HG02798 (cell line): ENCODE results near the gene POLR1D.
"Not testable (repeated sequence)": the region's sequence is repeated elsewhere in the genome, so short reads cannot be mapped to it uniquely, and the experiment has no call there.

ENCODE experiments used
- ATAC-seq: cut with Tn5 transposase; IDR thresholded peaks from one replicate; pipeline ENCODE4 v1.9.1; 2021; ENCODE audit warnings: mild to moderate bottlenecking; ENCODE audit not compliant: unreplicated experiment, poor library complexity

Gene POLR1D

DNA sequence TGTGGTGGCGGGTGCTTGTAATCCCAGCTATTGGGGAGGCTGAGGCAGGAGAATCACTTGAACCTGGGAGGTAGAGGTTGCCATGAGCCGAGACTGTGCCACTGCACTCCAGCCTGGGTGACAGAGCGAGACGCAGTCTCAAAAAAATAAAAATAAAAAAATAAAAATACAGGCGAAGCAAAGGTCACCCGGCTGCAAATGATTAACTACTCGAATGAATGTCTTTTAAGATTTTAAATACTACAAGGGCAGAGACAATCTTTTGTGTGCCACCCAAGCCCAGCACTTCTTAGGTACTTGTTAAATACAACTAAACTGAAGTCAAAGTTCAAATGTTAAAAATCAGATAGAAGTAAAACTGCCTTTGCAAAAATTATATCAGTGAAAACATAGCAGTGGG is 8.1 kb upstream of the POLR1D start:
- ATAC-seq: no peak

DNA sequence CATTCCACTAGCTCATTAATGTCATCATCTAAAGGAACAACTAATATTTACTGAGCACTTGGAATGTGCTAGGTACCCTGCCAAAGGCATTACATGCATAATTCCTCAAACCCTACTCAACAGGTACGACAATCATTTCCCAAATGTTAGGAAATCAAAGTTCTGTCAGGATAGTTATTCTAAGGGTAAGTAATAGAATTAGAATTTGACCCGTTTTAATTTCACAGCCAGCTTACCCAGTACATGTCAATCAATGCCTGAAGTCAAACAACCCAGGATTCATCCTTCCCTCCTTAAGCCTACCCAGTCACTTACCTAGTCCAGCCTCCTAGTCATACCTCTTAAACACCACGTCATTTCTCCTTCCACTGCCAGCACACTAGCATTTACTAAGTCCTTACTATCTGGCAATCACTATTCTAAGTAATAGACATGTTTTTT is 3.8 kb upstream of the POLR1D start:
- ATAC-seq: no peak

DNA sequence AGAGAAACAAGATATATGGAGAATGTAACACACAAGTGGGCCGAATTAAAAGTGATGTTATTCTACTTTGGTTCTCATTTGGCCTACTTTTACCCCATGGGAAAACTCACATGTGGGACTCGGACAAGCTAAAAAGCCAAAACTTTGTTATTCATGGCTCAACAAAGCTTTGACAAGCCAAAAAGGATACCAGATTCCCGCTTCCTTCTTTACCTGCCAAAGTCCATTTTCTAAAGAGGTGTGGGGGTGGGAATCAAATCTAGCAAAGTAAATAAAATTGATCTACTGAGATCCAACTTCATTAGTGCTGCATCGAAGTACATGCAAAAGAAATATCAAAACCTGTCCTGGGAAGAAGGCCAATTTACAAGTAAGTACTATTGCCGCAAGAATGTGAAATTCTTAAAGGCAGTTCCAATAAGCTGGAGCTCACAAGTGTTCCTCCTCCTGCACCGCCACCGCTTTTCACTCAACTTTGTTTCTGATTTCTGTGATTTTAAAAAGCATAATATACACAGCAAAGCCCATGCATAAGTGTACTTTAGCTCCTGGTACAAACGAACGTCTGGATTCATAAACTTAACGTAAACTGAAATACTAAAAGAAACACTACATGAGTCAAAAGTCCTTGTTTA is 2.5 kb upstream of the POLR1D start:
- ATAC-seq: no peak

DNA sequence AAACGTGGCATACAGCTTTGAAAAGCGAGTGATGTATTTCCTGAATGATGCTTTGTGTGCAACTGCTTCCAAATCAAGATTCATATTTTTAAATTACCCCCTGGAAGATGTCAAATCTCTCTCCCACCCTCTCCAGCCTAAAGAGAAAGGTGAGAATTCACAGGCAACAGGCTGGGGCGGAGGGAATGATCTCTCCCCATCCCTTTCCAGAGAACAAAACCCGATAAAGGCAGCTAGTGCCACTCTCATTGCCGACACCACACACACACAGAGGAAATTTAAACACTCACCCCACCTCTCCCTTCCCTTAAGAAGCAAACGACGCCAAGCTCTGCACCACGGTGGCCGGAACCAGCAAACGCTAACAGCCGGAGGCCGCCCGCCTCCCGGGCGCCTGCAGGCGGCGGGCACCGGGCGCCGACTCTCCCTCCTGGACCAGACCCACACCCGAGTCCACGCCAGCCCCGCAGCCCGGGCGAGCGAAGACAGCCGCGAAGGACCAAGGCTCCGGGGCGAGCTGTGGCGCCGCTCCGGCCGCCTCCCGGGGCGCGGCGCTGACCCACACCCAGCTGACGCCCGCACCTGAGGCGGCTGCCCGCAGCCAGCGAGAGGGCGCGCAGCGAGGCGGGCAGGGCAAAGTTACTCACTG is 1.8 kb upstream of the POLR1D start:
- peak; percentile 28 for ATAC-seq

DNA sequence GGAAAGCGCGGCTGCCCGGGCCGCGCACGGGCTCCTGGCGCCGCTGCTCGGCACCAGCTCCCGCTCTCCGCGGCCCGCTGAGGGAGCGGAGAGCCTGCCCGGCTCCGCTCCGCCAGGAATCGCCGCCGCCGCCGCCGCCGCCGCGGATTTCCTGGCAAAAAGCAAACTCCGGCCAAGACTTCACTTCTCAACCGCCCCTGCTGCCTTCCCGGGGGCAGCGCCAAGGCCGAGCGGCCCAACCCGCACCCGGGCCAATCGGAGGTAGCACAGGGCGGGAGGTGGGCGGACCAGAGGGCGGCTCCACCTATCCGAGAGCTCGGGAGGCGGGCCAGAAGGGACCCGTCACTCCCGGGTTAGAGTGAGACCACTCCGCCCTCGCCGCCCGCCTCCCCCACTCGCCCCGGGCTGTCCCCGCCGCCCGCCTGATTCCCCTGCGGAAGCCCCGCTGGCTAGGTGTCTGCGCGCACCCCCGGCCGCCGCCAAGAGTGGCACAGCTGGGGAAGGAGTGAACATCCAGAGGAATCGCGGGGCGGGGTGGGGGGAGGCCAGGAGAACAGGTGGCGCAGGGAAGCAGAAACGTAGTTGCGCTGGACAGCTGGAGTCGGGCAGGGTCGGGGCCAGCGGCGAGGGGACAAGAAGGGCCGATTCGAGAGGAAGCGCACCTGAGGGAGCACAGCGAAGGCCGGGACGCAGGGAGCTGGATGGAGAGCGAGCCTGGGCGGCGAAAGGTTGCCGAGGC is 1.1 kb upstream of the POLR1D start, which contains the start of gene LNX2:
LNX2 (minus strand) TSS at position 153 of the 739 bp plus-strand sequence. CDS start 38,826 bp downstream, outside the sequence.
- ATAC-seq: peak; percentile 90

DNA sequence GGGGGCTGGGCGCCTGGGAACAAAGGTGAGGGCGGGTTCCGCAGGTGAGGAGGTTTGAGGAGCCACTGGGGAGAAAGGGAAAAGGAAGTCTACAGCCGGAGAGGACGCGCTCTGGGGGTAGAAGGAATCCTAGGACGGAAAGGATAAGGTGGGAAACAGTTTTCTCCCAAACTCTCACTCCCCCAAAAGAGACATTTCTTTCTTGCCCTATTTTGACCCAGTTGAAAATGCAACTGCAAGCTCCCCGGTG is 651 bp upstream of the POLR1D start:
- ATAC-seq: no peak

DNA sequence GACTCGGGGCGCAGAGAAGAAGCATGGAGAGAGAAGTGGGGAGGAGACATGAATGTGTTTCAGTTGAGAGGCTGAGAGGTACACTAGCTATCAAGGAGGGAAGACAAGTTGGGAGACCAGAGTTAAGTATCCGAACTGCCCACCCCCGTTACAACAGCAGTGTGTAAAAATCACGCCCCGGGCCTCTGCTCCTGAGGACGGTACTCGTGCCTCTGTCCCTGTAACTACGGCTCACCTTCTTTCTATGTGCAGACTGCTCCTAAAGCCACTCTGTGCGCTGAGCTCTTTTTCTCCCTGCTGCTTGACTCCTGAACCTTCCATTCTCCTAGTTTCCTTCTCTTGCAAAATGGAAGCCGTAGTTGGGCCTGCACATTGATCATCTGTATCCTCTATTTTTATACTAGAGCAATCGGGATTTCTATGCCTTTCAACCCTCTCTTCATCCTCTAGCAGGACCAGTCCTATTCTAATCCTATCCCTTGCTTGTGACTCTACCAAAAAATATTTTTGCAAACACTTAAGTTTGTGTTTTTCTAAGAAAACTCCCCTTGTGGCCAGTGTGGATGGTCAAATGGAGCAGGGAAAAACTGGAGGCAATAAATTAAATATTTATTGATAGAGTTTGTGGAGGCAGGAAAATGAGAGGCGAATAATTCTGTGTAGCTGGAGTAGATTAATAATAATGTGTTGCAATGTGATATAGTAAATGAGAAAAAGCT is 569 bp downstream of the POLR1D start:
- no peak for ATAC-seq

DNA sequence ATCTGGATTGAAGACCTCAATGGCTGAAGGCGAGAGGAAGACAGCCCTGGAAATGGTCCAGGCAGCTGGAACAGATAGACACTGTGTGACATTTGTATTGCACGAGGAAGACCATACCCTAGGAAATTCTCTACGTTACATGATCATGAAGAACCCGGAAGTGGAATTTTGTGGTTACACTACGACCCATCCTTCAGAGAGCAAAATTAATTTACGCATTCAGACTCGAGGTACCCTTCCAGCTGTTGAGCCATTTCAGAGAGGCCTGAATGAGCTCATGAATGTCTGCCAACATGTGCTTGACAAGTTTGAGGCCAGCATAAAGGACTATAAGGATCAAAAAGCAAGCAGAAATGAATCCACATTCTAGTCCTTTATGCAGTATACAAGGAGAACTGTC is 1.2 kb downstream of the POLR1D start:
- no peak for ATAC-seq

DNA sequence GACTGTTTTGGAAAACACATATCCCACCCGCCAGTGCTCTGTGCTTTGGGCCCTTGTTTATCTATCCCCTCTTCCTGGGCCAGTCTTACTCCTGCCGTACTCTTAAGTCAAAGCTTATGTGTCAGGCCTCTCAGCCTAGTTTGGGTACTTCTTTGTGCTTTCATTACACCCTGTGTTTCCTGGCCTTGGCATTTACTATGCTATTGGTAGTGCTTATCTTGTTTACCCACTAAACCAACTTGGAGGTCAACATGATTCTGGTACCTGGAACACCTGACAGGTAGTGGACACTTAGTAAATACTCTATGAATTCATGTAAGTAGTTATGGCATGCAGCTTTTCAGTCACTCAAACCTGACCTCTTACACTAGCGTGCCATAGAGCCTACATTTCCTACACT is 2.4 kb downstream of the POLR1D start:
- ATAC-seq: no peak

DNA sequence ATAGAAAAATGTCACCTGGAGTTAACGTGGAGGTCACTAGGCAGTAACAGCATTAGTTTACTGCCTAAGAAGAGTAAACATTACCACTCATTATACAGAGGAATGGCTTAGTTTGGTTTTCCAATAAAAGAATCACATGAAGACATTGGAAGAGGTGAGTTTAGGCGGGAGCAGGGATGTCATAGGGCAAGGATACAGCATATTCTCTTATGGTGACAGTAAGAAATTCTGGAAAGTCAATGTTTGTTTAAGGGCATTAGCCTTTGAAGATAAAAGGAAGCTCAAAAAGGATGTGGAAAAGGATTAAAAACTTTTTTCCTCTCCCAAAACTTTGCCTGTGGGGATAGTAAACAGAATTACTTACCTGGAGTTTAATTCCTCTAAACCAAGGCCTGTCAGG is 4.1 kb downstream of the POLR1D start:
- no peak for ATAC-seq

DNA sequence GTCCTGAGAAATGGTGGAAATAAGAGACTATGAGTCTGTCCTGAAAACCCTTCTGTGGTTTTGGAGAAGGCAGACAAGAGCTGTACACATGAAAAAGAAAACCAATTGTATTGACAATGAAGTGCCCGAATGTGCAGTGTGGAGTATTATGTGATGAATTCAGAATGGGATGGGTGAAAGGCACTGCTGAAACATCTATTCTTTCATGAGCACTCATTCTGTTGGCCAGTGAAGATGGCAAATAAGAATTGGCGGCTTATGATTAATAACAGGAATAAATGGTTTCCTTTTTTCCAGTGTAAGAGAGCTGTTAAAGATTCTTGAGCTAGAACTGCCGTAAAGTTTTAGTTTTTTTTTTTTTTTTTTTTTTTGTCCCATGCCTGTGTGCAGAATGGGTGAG is 5.7 kb downstream of the POLR1D start:
- no peak for ATAC-seq

DNA sequence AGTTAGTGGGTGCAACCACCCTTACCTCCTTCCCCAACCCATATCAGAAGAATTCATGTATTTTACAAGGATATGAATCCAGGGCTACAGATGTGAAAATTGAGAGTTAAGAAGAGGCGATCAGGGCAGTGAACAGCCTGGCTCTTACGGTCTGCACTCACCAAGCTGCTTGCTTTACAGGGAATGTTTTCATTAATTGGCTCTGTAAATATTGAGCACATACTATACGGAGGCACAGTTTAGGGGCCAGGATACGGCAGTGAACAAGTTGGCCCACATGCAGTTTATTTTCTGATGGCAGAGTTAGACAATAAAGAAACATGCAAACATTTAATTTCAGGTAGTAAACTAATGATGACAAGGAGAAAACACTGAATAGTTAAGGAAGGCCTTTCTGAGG is 6.4 kb downstream of the POLR1D start:
- ATAC-seq: no peak

DNA sequence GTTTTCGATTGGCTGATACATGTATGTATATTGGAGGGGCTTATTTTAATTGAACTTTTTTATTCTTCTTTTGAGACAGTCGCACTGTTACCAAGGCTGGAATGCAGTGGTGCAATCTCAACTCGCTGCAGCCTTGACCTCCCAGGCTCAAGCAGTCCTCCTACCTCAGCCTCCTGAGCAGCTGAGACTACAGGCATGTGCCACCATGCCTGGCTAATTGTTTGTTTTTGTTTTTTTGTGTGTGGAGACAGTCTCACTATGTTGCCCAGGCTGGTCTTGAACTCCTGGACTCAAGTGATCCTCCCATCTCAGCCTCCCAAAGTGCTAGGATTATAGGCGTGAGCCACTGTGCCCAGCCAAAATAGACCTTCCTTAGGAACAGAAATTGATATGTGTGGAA is 7.1 kb downstream of the POLR1D start:
- ATAC-seq: not testable (repeated sequence)

DNA sequence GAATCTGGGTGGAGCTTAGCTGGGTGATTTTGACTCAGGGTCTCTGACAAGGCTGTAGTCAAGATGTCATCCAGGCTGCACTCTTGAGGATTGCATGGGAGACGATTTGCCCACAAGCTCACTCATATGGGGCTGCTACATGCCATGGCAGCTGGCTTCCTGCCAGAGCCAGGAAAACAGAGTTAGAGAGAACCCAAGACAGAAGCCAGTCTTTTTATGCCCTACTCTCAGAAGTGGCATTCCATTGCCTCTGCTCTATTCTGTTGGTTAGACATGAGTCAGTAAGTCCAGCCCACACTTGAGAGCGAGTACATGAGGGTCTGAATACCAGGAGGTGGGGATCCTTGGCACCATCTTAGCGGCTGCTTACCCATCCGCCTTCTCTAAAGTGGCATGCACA is 9.5 kb downstream of the POLR1D start:
- ATAC-seq: no peak

DNA sequence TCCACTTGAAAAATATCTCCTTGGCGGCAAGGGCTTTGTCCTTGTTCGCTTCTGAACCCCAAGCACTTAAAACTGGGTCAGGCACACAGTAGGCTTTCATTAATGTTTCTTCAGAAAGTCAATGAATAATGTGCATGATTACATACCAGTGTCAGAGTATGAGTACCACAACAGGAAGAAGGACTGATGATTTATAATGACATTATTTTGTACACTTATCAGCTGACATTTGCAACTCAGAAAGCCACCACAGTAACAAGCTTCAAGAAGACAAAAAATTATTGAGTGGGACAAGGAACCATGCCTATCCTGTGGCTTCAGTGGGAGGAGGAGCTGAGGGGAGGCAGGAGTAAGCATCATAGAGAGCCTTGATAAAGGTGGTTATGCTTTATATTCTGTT is 10.0 kb downstream of the POLR1D start:
- no peak for ATAC-seq

DNA sequence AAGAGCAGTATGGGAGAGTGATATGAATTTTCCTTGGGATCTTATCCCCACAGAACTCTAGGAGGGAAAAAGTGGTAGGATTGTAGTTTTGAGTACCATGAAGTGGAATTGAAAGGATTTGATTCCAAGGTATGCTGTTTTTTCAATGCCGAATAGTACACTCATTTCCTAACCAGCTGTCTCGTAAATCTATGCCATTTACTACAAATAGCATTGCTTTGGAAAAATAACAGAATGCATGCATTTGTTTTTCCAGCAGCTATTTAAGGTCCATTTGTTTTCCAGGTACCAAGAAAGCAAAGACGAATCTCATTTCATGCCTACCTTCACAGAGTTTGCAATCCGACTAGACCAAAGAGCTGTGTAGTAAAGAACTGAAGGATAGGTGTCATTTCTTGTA is 10.5 kb downstream of the POLR1D start:
- no peak for ATAC-seq

DNA sequence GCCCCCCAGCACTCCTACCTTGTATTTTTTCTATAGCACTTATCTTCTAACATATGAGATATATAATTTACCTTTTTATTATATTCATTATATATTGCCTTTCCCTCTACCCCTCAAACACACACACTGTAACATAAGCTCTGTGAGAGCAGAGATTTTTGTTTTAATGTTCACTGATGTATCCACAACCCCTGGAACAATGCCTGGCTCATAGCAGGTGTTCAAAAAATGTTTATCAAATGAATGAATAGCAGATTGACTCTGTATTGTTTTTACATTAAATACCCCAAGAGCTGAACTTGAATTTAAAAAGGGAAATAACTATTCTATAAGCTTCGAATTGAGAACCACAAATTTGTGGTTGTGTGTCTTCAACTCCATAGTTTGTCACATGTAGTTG is 11.0 kb downstream of the POLR1D start:
- no peak for ATAC-seq

DNA sequence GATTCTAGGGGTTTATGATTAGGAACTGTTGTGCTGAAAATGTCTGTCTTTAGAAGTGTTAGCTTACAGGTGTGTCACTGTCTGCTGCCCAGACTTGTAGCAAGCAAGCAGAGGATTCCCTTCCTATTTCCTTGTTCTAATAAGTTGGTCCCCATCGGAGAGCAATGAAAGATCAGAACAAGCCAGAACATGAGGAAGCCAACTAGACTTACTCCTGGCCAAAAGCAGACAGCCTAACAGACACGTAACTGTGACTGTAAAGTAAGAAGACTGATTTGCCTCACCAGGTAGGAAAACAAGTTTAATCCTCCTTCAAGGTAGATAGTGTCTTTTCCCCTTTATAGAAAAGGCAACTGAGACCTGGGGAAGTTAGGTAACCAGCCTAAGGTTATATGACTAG is 12.5 kb downstream of the POLR1D start:
- ATAC-seq: no peak

DNA sequence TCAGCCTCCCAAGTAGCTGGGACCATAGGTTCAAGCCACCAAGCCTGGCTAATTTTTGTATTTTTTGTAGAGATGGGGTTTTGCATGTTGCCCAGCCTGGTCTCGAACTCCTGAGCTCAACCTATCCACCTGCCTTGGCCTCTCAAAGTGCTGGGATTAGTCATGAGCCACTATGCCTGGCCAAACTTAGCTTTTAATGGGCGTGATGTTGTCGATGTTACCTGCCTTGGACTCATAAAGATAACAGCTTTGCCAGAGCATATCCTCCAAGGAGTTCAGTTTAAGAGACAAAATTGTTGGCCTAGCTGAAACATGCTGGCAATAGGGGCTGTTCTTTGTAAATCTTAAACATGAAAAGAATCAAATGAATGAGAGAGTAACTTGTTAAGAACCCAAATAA is 13.1 kb downstream of the POLR1D start:
- no peak for ATAC-seq

DNA sequence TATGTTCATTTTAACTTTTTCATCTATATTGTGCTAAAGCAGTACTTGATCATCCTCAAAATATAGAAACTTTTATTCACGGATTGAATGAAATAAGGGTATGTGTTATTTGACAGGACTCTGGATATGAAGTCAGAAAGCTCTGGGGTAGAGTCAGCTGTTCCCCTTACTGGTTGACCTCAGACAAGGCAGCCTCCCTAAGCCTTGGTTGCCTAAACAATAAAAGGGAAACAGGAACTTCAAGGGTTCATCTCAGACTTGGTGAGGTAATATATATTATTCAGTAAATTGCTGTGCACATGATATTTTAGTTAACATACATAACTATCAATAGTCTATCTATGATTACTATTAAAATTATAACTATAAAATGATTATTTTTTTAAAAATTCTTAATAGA is 13.6 kb downstream of the POLR1D start:
- no peak for ATAC-seq

DNA sequence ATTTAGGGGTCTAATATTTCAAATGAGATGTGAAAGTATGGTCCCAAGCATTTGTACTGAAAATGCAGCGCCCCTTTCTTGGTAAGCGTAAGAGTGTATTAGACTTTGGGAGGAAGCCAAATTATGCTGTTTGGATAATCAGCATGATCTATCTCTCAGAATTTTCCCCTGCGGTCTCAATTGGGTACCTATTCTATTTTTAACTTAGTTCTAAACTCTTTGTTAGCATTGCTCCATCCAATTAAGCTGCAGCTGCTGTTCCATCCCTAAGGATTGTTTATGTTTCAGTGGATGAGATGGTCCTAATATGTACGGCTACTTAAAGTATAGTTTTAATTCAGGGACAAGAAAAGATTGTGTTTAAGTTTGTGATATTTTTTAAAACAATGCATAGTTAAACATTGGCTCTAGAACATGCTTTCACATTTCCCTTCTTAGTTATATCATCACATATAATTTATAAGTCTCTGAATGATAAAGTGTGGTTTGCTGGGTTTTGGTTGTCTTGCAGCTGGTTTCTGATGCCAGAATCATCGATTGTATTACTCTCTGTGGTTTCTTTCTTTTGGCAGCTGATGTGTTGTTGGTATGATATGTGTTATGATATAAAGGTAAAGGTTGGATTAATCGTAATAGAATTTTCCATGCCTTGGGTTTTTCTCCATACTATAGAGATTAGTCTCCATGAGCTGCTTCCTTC is 15.0 kb downstream of the POLR1D start:
- no peak for ATAC-seq
